Measurements from ENCODE around the gene TDP2.
A peak's percentile ranks its signal among the peaks of the same experiment; 100 is the strongest.
"Not testable (repeated sequence)": the region's sequence is repeated elsewhere in the genome, so short reads cannot be mapped to it uniquely, and the experiment has no call there.

Gene TDP2

GRCh38 chr6:24680582-24680981, 13.9 kb upstream of the TDP2 start:
- no peak for DNase-seq (ENCODE audit: low read depth)

- DNase-seq (ENCODE audit: low read depth): not testable (repeated sequence)
These were observed 12.2 kb upstream of the TDP2 start for GRCh38 chr6:24678792-24679352.

- no peak for DNase-seq (ENCODE audit: low read depth)
These were observed 6.9 kb upstream of the TDP2 start for GRCh38 chr6:24673625-24674024.

- DNase-seq (ENCODE audit: low read depth): no peak
These were observed 6.0 kb upstream of the TDP2 start for GRCh38 chr6:24672620-24673182.

GRCh38 chr6:24671077-24671476, 4.4 kb upstream of the TDP2 start:
- not testable (repeated sequence) for DNase-seq (ENCODE audit: low read depth)

- peak; percentile 2 for DNase-seq (ENCODE audit: low read depth)
These were observed 3.8 kb upstream of the TDP2 start for GRCh38 chr6:24670492-24670891.

GRCh38 chr6:24668997-24669361, 2.3 kb upstream of the TDP2 start:
- no peak for DNase-seq (ENCODE audit: low read depth)

GRCh38 chr6:24668066-24668996, 1.6 kb upstream of the TDP2 start:
- not testable (repeated sequence) for DNase-seq (ENCODE audit: low read depth)

- DNase-seq (ENCODE audit: low read depth): peak; percentile 67
These were observed 692 bp upstream of the TDP2 start for GRCh38 chr6:24667378-24667803.

- DNase-seq (ENCODE audit: low read depth): no peak
These were observed 530 bp downstream of the TDP2 start for GRCh38 chr6:24666097-24666640.

- no peak for DNase-seq (ENCODE audit: low read depth)
These were observed 2.4 kb downstream of the TDP2 start for GRCh38 chr6:24664046-24664987.

- DNase-seq (ENCODE audit: low read depth): no peak
These were observed 3.5 kb downstream of the TDP2 start for GRCh38 chr6:24663189-24663588.

- DNase-seq (ENCODE audit: low read depth): no peak
These were observed 4.5 kb downstream of the TDP2 start for GRCh38 chr6:24662236-24662635.

GRCh38 chr6:24661759-24662158, 4.9 kb downstream of the TDP2 start:
- DNase-seq (ENCODE audit: low read depth): not testable (repeated sequence)

- no peak for DNase-seq (ENCODE audit: low read depth)
These were observed 6.6 kb downstream of the TDP2 start for GRCh38 chr6:24660105-24660504.

- DNase-seq (ENCODE audit: low read depth): peak; percentile 24
These were observed 7.1 kb downstream of the TDP2 start for GRCh38 chr6:24659561-24659960.

- peak; percentile 81 for DNase-seq (ENCODE audit: low read depth)
These were observed 7.8 kb downstream of the TDP2 start for GRCh38 chr6:24658573-24659560.

- DNase-seq (ENCODE audit: low read depth): no peak
These were observed 11.5 kb downstream of the TDP2 start for GRCh38 chr6:24655215-24655614.

- no peak for DNase-seq (ENCODE audit: low read depth)
These were observed 16.3 kb downstream of the TDP2 start for GRCh38 chr6:24650365-24650764.

- DNase-seq (ENCODE audit: low read depth): no peak
These were observed 17.0 kb downstream of the TDP2 start for GRCh38 chr6:24649691-24650090.

- no peak for DNase-seq (ENCODE audit: low read depth)
These were observed 18.4 kb downstream of the TDP2 start for GRCh38 chr6:24648276-24648675.

All from amniotic epithelial cell (primary cell).